Endothelial cell (in vitro differentiated cells): ENCODE measurements around the gene HDAC9. TPM values are rescaled to one million over a fixed set of nuclear protein-coding genes. Genes with fewer than 3 reads are reported as not detected.

Experiments
- DNase-seq: peaks from one replicate; pipeline ENCODE4 v3.0.0; 2021; ENCODE audit warnings: low spot score
- H3K27ac Mint-ChIP-seq: one replicate; pipeline ENCODE4 v1.8.0; 2021; ENCODE audit warnings: mixed read lengths, inconsistent platforms; ENCODE audit not compliant: unreplicated experiment
- H3K27me3 Mint-ChIP-seq: one replicate; pipeline ENCODE4 v1.8.0; 2021; ENCODE audit warnings: mild to moderate bottlenecking, moderate library complexity, mixed read lengths, inconsistent platforms; ENCODE audit not compliant: unreplicated experiment
- H3K36me3 Mint-ChIP-seq: one replicate; pipeline ENCODE4 v1.8.0; 2021; ENCODE audit warnings: mild to moderate bottlenecking, low read depth, mixed read lengths, inconsistent platforms; ENCODE audit not compliant: unreplicated experiment
- H3K4me1 Mint-ChIP-seq: one replicate; pipeline ENCODE4 v1.8.0; 2021; ENCODE audit warnings: mild to moderate bottlenecking, mixed read lengths, inconsistent platforms; ENCODE audit not compliant: unreplicated experiment
- H3K4me3 Mint-ChIP-seq: one replicate; pipeline ENCODE4 v1.8.0; 2021; ENCODE audit warnings: mild to moderate bottlenecking, mixed read lengths, inconsistent platforms; ENCODE audit not compliant: unreplicated experiment
- H3K9me3 Mint-ChIP-seq: one replicate; pipeline ENCODE4 v1.8.0; 2021; ENCODE audit warnings: mixed read lengths, inconsistent platforms; ENCODE audit not compliant: unreplicated experiment
- total RNA-seq: library from RNA; stranded (reverse); fragmentation: NEBNext Ultra II Directional; extraction: Animal tissue kit (Norgen Biotek cat#: 25700); gene quantifications from one replicate; pipeline ENCODE4 v1.2.1, GENCODE V29; 2021; ENCODE audit not compliant: unreplicated experiment
- TF ChIP-seq, protein P1 (sequence below): fragments of 200-600 bp; sonication (generic); IDR thresholded peaks from one replicate; pipeline ENCODE4 v1.5.0; 2021; ENCODE audit warnings: antibody characterized with exemption; ENCODE audit not compliant: unreplicated experiment

The HDAC9 gene
- total RNA-seq, 1 donor from 2014 or later = 1.2 TPM

GRCh38 chr7:18575622-18576572 lies 80.3 kb downstream of the HDAC9 start:
- TF ChIP-seq, protein P1, sequence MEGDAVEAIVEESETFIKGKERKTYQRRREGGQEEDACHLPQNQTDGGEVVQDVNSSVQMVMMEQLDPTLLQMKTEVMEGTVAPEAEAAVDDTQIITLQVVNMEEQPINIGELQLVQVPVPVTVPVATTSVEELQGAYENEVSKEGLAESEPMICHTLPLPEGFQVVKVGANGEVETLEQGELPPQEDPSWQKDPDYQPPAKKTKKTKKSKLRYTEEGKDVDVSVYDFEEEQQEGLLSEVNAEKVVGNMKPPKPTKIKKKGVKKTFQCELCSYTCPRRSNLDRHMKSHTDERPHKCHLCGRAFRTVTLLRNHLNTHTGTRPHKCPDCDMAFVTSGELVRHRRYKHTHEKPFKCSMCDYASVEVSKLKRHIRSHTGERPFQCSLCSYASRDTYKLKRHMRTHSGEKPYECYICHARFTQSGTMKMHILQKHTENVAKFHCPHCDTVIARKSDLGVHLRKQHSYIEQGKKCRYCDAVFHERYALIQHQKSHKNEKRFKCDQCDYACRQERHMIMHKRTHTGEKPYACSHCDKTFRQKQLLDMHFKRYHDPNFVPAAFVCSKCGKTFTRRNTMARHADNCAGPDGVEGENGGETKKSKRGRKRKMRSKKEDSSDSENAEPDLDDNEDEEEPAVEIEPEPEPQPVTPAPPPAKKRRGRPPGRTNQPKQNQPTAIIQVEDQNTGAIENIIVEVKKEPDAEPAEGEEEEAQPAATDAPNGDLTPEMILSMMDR = no peak
- no peaks in the 10 kb centered on the region for H3K27me3 Mint-ChIP-seq
- no peaks in the 10 kb centered on the region for H3K9me3 Mint-ChIP-seq
- no peak for DNase-seq
- no peaks in the 10 kb centered on the region for H3K36me3 Mint-ChIP-seq
- H3K4me1 Mint-ChIP-seq = peaks cover 5% of the 10 kb centered on the region
- H3K27ac Mint-ChIP-seq = no peak overlapping the region
- H3K4me3 Mint-ChIP-seq = no peak overlapping the region

GRCh38 chr7:18577096-18577771 lies 81.7 kb downstream of the HDAC9 start:
- Mint-ChIP-seq H3K4me1 (peaks cover 5% of the 10 kb centered on the region), H3K27ac (no peak overlapping the region), H3K4me3 (no peak overlapping the region), H3K27me3 (no peaks in the 10 kb centered on the region), H3K9me3 (no peaks in the 10 kb centered on the region), H3K36me3 (no peaks in the 10 kb centered on the region)
- TF ChIP-seq, protein P1 = no peak
- no peak for DNase-seq

- Mint-ChIP-seq H3K9me3 (no peaks in the 10 kb centered on the region), H3K27me3 (no peaks in the 10 kb centered on the region), H3K4me1 (peaks cover 5% of the 10 kb centered on the region), H3K27ac (no peak overlapping the region), H3K4me3 (no peak overlapping the region), H3K36me3 (no peaks in the 10 kb centered on the region)
- TF ChIP-seq, protein P1 = no peak
- DNase-seq = no peak
Observed at GRCh38 chr7:18579698-18580097, 84.1 kb downstream of the HDAC9 start.

DNA sequence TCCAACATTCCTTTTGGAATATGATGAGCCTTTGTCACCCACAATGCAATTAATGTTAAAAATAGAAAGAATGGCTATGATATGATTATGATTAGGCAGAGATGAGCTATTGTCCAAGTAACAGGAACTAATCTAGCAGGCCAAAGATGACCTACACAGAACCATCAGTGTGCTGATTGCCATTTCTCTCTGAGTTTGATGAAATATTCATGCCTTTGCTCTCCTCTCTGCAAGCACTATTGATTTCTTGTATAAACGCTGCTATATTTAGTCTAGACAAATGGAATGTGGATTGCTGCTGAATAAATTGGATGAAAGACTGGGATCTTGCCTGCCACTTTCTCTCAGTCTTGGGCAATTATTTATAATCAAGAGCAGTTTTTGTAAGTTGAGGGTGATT lies 85.4 kb downstream of the HDAC9 start:
- no peak for DNase-seq
- H3K36me3 Mint-ChIP-seq = no peaks in the 10 kb centered on the region
- TF ChIP-seq, protein P1 = no peak
- H3K4me1 Mint-ChIP-seq = peaks cover 7% of the 10 kb centered on the region
- H3K9me3 Mint-ChIP-seq = no peaks in the 10 kb centered on the region
- no peak overlapping the region for H3K27ac Mint-ChIP-seq
- no peak overlapping the region for H3K4me3 Mint-ChIP-seq
- H3K27me3 Mint-ChIP-seq = no peaks in the 10 kb centered on the region

- Mint-ChIP-seq H3K36me3 (no peaks in the 10 kb centered on the region), H3K4me3 (no peak overlapping the region)
- DNase-seq = no peak
Observed at GRCh38 chr7:18583305-18583704, 87.8 kb downstream of the HDAC9 start.

More at GRCh38 chr7:18583305-18583704, 87.8 kb downstream of the HDAC9 start:
- Mint-ChIP-seq H3K27me3 (no peaks in the 10 kb centered on the region), H3K9me3 (no peaks in the 10 kb centered on the region), H3K27ac (no peak overlapping the region), H3K4me1 (peaks cover 2% of the 10 kb centered on the region)
- TF ChIP-seq, protein P1 = no peak
